Tongue (tissue), 2 donors: Measurements from ENCODE around the gene AMBN. TPM values are rescaled to one million over a fixed set of nuclear protein-coding genes. Genes with fewer than 3 reads are reported as not detected.
A peak's percentile ranks its signal among the peaks of the same experiment; 100 is the strongest.

Experiments
- DNase-seq: peaks from one replicate; pipeline ENCODE4 v3.0.0-alpha.2; 2015
- total RNA-seq: library from RNA; depleted of rRNA; stranded (reverse); fragments of >200 nt; gene quantifications from one replicate; pipeline ENCODE4 v1.2.3, GENCODE V29; 2014

The AMBN gene, protein sequence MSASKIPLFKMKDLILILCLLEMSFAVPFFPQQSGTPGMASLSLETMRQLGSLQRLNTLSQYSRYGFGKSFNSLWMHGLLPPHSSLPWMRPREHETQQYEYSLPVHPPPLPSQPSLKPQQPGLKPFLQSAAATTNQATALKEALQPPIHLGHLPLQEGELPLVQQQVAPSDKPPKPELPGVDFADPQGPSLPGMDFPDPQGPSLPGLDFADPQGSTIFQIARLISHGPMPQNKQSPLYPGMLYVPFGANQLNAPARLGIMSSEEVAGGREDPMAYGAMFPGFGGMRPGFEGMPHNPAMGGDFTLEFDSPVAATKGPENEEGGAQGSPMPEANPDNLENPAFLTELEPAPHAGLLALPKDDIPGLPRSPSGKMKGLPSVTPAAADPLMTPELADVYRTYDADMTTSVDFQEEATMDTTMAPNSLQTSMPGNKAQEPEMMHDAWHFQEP
- total RNA-seq: not detected

DNA sequence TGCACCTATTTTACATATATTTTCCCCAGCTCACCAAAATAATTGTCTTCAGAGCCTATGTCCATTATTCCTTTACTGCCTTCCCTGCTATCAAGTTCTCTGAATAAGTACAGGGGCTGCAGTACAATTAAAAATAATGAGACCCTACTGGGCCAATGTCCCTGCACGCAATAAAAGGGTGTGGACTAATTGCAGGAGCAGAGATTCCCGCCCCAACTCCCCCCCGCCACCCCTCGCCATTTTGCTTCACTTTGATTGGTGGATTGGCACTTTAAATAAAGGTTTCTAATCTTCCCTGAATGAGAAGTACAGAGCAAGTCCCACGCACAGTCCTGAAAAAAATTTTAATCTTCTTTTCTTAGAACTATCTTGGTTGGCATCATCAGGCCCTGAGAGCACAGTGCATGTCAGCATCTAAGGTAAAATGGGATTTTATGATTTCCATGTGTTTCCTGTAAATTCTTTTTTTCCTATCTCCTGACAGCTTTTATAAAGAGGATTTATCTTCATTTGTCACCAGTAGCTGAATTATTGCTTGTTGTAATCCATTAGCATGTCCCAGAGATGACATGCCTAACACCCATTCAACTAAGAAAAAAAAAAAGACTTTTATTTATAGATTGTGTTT, at the start of gene AMBN:
Gene AMBN (plus strand): TSS at position 302 of the 628 bp plus-strand sequence. CDS start 103 bp downstream, at position 405.
- DNase-seq: no peak

DNA sequence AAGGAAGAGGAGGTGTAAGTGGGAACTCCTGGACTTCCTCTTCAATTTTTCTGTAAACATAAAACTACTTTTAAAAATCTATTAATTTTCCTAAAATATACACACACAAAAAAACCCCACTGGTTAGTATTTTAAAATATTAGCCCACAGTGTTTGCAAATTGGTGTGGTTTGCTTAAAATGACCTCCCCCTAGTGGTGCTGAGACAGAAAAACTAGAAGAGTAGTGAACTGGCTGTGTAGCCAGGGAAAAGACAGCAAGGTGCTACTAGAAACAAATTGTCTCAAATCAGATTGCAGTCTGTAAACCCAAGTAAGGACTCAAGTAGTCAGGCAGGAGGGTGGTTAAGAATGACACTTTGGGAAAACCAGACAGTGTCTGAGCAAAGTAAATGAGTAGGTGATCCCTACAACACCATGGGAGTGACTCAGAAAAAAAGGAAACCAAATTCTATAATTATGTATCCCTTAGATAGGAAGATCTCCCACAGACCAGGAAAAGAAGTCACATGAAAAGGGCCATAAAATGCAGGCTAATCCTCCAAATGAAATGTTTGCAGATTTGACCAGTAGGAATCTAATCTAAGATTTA, 47.7 kb upstream of the AMBN start:
- DNase-seq: peak; percentile 4

DNA sequence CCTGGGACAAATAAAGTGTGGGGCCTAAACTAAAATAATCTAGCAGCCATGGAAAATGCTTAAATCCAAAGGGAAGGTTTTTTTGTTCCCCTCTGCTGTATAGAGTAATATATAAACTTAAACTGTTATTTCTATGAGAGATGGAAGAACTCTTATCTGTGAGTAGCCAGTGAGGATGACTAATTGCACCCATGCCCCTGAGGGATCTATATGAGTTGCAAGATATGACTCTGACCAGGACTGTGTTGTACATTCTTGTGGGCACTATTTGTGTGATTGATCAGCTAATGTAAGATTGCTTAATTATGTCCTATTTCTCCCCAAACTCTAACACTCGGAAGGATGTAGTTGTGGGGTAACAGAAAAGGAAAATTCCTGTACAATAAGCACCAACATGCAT, 35.2 kb upstream of the AMBN start:
- no peak for DNase-seq

DNA sequence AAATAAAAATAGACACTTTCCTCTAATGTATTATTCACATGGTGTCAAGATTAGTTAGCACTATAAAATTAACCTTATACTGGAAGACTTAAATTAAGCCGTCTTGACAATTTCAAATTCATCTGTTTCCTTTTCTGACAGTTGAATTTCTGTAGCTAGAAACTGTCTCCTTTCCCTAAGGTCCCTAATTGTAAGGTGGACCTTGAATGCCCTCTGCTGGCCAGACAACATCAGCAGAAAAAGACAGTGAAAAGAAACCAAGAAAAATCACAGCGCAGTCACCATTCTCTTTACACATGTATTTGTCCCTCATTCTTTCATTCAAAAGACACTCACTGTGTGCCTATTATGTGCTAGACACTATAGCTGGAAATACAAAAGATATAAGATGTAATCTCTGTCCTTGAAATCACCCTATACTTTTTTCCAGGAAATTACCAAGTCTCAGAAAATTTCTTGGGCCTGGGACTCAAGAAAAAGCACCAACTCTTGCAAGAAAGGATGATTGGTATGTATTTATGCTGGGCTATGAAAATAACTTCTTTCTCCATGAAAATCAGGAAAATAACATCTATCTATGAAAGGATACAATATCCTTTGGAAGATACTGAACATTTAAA, 32.7 kb upstream of the AMBN start:
- peak; percentile 68 for DNase-seq

DNA sequence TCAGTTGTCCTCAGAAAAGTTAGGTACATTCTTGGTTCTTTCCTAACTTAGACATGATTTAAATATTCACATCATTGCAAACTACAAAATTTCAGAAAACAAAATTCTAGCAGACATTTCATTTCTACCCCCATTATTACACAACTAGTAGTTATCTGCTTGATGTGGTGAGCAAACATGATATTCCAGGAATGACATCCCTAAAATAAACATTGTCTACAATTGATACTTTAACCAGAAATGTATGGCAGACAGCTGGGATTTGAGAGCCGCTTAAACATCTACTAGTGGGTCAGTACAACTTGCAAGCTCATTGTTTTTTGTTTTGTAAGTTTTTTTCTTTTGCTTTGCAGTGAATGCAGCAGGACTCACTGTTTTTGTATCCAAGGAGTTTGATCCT, 32.1 kb upstream of the AMBN start:
- DNase-seq: no peak

DNA sequence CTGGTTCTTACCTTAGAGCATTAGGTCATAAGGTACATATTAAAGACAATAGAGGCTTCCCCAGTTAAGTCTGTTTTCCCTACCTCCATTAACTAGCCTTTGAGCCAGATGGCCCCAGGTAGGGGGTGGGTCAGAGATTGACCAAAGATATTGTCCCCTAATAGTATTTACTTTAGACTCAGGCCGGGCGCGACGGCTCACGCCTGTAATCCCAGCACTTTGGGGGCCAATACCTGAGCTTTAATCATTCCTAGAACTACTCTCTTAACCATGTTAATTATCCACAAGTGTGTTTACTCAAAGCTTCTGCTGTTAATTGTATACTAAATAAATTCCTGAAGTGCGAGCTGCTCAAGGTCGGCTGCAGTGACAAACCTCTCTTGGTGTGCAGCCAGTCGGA, 28.0 kb upstream of the AMBN start:
- DNase-seq: no peak

DNA sequence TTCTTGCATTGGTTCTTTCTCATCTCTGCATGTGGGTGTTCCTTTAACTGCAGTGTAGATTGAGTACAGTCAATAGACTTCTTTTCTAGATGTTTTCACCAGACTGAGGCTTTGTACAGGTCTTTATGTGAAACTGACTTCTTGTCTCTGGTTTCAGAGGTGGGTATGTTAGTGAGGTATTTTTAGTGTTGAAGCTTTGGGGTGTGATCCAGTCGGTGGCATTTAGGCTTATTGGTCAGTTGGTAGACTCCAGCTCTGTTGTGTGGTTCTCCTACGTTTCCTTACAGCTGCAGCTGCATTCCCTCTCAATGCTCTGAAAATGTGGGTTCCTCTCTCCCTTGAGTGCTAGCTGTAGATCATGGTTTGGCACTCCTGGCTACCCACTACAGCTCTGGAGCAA, 21.3 kb upstream of the AMBN start:
- no peak for DNase-seq

DNA sequence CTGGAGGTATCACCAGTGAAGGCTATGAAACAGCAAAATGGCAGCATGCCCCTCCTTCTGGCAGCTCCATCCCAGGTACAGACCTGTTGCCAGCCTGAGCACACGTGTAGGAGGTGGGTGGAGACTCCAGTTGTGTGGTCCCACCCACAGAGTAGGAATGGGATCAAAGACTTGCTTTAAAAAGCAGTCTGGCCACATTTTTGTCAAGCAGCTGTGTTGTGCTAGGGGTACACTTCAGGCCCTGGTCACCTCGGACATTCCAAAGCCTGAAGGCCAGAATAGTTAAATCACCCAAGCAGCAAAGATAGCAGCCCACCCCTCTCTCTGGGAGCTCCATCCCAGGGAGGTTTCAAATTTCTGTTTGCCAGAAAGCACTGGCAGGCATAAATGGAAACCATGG, 20.3 kb upstream of the AMBN start:
- DNase-seq: no peak

DNA sequence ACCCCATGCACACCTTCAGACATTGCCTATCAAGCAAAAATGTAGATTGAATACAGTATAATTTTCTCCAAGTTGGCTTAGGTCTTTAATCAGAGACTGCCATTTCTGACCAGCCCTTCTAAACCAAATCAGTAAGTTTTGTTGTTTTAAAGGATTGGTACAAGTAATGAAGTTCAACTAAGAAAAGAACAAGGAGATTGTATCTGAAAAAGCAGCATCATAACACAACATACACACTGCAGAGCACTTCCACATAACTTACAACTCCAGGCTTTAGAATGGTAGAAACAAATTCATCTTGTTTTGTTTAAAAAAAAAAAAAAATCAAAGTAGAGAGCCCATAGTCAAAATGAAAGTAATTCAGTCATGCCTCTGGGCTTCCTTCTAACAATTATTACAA, 16.1 kb upstream of the AMBN start:
- no peak for DNase-seq

DNA sequence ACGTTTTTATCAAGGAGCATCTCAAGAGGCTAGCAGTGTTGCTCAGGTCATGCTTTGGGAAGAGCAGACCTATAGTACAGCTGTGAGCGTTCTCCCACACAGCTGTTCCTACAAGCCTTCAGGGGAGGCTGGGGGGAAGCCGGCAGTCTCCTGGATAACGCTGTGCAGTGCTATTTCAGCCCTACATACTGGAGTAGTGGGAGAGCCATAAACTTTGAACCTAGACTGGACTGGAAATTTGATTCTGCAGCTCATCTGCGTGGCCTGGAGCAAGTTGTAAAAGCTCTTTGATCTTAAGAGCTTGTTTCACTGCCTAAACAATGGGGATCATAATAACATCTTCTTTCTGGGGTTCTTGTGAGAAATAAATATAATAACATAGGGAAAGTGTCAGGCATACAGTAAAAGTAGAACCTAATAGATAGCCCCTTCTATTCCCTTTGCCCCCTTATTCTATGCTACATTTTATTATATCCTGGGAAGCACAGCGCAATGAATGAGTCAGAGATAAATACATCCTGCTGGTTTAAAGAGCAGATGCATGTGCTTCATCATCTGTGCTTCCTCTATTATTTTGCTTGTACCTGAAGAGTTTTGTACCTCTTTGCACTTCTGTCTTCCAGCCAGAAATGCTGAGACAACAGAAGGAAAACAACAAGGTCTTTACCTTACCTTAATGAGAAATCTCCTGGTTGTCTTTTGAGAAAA, 14.7 kb upstream of the AMBN start:
- no peak for DNase-seq

DNA sequence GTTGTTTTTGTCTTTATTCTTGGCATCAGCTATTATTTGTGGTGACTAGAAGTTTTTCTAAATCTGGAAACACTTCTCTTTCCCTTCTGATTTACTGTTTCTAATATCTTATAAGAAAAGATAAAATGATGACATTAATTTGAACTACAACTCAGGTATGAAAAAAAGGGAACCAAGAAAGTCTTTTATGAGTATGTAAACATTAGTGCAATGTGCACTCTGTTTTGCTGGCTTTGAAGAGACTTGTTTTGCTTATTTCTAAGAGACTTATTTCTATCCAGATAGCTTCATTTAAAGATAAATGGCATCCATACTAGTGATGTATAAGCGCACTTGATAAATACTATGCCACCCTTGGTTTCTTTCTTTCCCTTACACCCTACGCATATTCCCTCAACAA, 10.1 kb upstream of the AMBN start:
- DNase-seq: no peak

DNA sequence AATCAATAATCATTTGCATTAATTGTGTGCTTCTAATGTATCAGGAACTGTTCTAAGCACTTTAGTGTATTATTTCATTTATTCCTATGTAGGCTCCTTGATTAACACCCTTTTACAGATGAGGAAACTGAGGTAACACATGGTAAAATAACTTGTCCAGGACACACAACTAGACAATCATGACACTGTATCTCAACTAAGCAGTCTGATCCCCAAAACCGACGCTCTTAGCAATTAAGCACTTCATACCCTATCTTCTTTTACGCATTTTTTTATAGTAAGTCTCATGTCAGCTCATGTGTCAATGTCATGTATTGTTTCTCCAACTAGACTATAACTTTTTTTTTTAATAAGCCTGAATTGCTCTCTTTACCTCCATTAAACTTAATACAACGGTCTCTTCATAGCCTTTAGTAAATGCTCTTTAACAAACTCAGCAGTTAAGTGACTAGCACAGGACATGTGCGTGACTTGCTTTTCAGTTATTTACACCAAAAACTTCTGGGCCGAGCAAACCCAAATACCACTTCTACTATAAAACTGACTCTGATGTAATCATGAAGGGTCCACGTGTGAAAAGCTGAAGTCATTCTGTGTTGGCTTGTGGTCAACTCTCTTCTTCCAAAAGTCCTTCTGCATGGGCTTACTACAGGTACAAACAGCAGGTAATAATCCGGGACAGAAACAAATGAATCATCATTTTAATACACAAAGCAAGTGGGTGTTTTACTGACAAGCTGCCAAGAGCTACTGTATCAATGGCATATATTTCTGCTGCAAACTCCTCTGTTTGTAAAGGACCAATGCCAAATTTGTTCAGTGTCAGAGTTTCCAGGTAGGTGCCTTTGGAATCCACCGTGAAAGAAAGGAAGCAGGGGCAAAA, 7.9 kb upstream of the AMBN start:
- DNase-seq: peak; percentile 46

DNA sequence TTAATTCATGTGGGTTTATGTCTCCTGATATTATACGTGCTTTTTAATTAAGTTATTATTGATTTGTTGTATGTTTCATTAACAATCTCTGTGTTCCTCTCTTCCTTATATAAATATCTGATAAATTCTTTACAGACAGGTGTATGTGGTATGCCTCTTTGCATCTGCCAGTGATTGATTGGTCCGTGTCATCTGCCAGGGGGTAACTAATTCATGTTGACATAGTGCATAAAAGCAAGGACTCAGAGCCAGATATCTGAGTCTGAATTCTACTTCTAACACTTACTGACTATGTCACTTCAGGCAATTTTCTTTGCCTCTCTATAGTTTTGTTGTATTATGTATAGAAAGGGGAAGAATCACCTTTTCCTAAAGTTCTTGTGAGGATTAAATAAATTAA, 5.2 kb upstream of the AMBN start:
- no peak for DNase-seq

DNA sequence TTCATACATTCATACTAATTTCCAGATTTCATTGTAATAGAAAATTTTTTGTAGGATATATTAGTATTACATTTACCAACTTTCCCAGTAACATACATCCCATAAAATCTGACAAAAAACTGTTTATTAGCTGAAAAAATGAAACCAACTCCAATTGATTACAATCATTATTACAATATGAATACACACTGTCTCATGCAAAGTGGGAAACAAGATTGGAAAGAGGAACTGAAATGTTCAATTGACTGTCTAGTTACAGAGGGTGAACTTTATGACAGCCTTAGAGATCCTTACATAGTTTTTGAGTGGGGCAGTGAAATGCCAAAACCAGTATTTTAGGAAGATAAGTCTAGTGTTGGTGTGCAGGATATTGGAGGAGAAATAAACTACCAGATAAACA, 2.3 kb upstream of the AMBN start:
- no peak for DNase-seq

DNA sequence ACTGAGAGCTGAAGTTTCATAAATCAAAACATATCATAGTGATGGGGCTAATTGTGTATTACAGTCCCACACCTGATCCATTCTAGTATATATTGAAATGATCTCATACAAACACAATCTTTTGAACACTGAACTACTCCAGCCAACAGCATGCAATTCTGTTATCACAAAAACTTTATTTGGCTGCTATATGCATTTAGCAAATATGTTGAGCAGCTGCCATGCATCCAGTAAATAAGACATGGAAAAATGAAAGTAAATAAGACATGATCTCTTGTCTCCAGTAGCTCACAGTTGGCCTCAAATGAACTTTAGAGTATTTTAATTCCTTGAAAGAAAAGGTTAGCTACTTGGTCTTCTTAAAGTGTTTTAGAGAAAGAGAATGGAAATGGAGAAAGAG, 2.1 kb downstream of the AMBN start:
- DNase-seq: no peak

DNA sequence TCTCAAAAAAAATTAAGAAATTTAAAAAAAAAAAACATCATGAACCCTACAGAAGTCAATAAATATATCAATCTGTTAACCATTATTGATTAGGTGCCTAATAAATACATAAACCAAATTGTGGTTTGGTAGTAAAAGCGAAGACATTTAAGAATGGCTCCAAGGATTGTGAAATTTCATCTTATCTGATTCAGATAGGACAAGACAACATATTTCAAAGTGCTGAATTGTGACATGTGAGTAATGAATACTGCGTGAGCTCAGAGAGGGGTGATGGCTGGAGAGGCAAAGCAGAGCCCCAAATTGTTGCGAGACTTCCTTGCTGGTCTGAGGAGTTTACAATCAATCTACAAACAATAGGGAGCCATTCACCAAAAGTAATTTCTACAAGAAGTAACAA, 8.2 kb downstream of the AMBN start:
- DNase-seq: no peak

DNA sequence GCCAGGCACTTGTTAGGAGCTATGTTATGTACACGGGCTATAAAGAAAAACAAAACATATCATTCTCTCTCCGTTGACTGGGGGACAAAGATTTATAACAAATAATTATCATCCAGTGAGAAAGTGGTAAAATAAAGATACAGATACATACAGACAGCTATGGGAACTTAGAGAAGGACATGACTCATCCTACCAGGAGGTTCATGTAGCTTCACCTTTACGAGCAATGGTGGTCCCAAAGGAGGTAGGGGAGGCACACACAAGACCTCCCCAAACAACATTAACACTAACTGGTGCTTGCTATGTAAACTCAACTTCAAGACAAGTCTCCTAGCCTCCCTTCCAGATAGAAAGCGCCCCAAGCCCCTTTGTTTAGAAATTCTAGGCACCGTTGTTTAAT, 8.9 kb downstream of the AMBN start:
- no peak for DNase-seq

DNA sequence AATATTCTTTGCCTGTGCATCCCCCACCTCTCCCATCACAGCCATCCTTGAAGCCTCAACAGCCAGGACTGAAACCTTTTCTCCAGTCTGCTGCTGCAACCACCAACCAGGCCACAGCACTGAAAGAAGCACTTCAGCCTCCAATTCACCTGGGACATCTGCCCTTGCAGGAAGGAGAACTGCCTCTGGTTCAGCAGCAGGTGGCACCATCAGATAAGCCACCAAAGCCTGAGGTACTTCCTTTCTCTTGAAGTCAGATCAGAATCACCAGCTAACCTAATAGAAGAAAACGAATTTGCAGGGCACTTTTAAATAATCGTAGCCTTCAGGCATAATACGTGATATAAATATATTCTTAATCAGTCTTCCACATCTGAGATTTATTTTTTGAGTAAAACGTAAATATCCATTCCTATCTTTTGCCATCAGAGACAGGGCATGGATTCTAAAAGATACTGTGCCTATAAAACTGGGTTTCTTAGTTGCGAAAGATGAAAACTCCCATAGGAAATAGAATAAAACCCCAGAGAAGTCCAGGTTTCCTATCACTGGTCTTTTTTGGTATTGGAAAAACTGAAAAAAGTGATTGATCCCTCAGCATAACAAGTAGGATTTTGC, 9.5 kb downstream of the AMBN start:
- DNase-seq: peak; percentile 66

DNA sequence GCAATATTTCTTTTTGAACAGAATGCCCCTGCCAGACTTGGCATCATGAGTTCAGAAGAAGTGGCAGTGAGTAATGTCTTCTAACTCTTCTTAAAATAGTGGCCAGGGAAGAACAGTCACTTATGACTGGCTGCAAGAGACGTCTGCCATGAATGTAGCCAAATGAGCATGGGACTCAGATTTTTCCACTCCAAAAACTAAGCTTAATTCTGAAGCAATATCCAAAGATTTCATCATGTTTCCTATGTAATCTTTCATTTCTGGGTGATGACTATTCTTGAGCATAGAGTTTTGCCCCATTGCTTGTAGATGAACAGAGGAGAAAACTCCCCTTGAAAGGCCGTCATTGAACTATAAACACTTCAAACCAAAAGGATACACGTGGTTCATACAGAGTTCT, 11.8 kb downstream of the AMBN start:
- DNase-seq: no peak

DNA sequence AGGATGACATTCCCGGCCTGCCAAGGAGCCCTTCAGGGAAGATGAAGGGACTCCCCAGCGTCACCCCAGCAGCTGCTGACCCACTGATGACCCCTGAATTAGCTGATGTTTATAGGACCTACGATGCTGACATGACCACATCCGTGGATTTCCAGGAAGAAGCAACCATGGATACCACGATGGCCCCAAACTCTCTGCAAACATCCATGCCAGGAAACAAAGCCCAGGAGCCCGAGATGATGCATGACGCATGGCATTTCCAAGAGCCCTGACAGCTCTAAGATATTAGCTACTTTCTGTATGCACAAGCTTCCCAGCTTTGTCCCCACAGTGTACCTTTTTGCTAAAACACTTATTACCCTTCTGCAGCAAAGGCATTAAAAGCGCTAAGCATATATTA, 14.4 kb downstream of the AMBN start:
- no peak for DNase-seq

DNA sequence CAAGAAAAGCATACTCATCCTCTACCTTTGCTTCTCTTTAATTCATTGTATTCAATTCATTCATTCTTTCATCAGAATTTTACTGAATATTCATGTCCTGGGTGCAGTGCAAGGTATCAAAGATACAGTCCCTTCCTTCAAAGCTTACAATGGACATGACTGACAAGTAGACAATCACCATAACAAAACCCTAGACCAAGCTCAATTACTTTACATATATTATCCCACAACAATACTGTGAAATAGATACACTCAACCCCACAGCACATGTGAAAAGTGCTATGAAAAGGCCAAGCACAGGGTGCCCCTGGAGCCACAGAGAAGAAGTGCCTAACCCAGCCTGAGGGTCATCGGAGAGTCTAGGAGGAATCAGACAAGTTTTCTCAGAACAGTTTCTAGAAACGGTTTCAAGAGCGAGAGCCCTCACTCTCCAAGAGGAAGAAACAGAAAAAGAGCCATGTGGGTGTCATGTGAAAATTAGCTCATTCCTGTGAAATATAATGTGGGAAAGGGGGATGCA, 15.3 kb downstream of the AMBN start:
- DNase-seq: no peak
